Left cardiac atrium (tissue), 4 donors: ENCODE data around the gene OPN4. TPM values are rescaled to one million over a fixed set of nuclear protein-coding genes. Genes with fewer than 3 reads are reported as not detected.

Experiments used
- ATAC-seq, 2 donors: fragments of 200-7000 bp; cut with Tn5 transposase; one replicate each; pipeline ENCODE4 v1.9.1; 2020; ENCODE audit warnings: mild to moderate bottlenecking in 2 of 2, moderate library complexity in 2 of 2
- DNase-seq: peaks from one replicate; pipeline ENCODE4 v3.0.0-alpha.2; 2020
- intact Hi-C, 2 donors: fragments of 100-400 bp; cut with DNase I; formaldehyde crosslinking; loops; one replicate each; pipeline versions ENCODE4 v1.14.1 to v1.15.1; 2022 to 2023
- total RNA-seq, 2 donors: library from RNA; stranded (reverse); fragmentation: NEBNext Ultra II Directional; extraction: Animal tissue kit (Norgen Biotek cat#: 25700); gene quantifications; one replicate each; pipeline ENCODE4 v1.2.1, GENCODE V29; 2021
- donor health status: DM: no; HTN: yes; CAD: no.
- donor health status: DM: no; HTN: yes; CAD: no; lungs with severe emphysema.
- donor health status: DM: yes; HTN: yes; CAD: no.
- donor health status: Dilated cardiomyopathy.

Gene OPN4
- total RNA-seq, 2 donors from 2014 or later: 0.12 to 0.18 TPM

DNA sequence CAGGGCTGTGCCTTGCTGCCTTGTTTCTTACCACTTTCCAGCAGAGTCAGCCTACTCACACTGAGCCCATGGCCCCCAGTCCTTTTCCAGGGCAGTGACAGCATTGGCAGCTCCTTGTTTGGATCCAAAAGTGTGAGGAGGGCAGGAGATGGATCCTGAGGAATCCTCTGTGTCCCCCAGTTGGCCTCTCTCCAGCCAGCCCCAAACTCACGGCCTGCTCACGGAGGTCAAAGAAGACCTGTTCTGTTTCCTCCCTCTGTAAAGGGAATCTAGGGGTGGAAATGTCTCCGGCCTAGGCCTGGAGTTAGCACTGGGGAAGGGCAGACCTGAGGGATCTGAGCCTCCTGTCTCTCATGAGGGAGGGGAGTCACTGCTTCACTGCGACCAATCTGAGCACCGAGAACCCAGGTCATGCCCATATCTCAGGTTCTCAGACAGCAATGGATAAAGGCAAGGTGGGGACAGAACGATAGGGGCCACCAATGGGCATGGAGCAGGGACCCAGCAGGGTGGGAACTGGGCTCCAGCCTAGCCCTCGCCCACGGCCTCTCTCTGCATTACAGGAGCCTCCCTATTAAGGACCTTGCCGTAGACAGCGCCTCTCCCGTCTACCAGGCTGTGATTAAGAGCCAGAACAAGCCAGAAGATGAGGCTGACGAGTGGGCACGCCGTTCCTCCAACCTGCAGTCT, 37.1 kb downstream of the OPN4 start:
- ATAC-seq (peak; percentile 5 to 8), DNase-seq (no peak)

DNA sequence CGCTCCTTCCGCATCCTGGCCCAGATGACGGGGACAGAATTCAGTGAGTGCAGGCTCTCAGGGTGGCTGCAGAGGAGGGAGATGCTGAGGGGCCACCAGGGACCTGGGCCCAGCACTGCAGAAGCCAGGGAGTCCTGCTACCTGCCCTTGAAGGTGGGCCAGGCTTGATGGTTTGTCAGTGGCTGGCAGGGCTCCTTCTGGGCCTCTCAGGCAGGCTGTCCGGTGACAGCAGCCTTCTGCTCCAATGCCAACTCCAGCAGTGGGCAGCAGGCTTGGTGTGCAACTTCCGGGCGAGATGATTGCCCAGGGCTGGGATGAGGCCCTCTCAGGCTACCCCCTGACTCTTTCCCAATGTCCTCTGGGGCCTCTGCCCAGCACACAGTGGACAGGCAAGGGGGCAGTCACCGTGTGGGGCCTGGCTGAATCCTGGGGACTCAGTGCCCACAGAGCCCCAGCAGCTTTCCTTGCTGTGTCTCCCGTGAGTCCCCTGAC, 37.7 kb downstream of the OPN4 start:
- peak; percentile 3 to 11 for ATAC-seq
- intact Hi-C loops: no loop called here
- no peak for DNase-seq

More for the DNA sequence above, 37.1 kb downstream of the OPN4 start:
- intact Hi-C loops: no loop called here

DNA sequence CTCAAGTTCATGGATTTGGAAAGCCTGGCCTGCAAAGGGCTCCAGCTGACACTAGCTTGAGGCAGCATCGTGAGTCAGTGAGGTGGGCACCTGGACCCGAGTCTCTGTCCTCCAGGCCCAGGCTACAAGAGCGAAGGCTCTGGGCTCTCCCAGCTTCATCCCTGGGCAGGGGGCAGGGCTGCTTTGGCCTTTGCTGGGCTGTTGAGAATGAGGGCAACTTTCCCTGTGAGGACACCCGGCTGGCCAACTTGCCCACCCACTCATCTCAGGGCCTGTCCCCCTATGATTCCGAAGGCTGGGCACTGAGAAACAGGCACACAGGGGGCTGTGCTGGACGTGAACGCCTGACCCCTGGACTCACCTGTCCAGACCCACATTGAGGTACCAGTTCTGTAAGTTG, 38.3 kb downstream of the OPN4 start:
- no peak for ATAC-seq
- DNase-seq: no peak
- intact Hi-C loops: no loop called here

DNA sequence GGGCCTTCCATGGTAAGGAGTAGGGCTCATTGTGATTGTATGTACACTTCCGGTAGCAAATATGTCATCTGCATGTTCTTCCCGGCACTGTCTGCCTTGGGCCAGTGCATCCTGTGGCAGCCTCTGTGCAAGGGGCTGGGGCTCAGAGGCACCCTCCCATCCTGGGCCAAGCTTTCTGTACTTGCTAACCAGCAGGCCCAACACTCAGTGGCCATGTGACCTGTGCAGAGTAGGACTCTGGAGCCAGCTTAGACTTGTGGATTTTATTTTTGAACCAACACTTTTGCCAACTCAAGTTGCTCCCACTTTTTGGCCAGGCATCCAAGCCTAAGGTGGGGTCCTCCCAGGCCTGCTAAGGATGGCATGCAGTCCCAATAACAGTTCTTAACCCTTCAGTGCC, 38.9 kb downstream of the OPN4 start:
- intact Hi-C loops: no loop called here
- DNase-seq: no peak
- ATAC-seq: no peak

DNA sequence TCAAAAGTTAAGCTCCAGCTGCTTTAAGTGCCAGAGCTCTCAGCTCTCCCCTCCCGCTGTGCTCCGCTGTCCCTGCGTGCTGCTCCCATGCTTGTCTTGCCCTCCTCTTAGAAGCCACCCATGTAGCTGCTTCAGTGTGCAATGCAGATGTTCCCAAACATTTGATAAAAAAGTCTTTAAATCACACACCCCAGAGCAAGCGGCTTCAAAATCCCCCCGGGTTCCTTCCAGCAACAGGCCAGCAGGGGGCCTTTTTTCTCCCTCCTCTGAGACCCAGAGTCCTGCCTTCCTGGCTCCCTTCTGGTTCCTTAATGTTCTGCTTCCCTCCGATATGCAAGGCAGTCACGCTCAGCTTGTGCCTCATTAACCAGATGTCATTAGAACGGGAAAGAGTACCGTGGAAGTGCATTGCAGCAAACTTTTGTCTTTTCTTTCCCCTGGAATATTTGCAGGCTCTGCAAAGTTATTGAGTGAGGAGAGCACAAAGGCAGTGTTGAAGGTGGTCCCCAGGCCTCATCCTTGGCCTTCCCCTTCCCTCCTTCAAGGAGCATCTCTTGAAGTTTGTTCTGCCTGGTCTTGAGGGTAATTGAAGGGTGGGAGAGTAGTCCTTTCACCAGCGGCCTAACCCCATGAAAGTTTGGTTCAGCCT, 39.5 kb downstream of the OPN4 start:
- ATAC-seq (no peak), DNase-seq (peak; percentile 60)
- intact Hi-C loops: no loop called here

DNA sequence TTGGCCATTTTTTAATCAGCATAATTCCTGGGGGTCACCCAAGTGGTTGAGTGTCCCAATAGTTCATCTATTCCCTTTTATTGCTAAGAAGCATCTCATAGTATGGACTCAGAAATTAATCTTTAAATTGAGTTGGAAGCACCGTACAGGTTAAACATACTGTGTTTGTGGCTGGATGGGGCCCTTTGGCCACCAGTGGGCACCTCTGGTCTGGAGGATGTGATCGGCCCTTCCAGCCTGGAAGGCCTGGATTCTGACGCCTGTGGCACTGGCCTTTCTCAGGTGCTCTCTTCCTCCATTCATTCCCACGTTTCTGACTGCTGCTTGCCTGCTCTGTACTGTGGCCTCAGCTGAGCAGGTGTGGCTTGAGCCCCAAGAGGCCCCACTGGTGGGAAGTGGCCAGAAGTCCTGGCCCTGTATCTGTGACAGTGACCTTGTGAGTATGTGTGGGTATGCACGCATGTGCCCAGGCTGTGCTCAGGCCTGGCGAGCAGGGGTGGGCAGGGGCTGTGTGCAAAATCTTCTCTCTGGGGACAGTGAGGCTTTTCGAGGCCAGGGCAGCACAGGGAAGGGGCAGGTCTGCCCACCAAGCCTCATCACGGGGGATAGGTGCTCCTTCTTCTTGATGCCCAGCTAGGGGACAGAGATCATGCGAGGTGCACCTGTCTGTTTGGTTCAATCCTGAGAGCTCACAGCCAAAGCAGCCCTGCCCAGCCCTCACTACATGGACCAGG, 44.0 kb downstream of the OPN4 start:
- intact Hi-C loops: no loop called here
- ATAC-seq: no peak
- DNase-seq: no peak

DNA sequence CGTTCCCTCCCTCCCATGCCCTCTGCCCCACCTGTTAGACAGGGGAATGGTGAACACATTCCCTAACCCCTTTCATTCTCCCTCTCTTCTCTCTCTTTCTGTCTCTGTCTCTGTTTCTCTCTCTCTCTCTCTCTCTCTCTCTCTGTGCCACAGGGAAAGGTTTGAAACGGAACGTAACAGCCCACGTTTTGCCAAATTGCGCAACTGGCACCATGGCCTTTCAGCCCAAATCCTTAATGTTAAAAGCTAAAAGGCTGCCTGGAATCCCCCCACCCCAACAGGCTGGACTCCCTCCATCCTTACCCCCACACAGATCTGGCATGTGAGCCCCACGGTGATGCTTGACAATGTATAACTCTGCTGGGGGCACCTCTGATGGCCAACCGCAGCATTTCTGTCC, 44.8 kb downstream of the OPN4 start:
- ATAC-seq: no peak
- DNase-seq: no peak
- intact Hi-C loops: no loop called here

DNA sequence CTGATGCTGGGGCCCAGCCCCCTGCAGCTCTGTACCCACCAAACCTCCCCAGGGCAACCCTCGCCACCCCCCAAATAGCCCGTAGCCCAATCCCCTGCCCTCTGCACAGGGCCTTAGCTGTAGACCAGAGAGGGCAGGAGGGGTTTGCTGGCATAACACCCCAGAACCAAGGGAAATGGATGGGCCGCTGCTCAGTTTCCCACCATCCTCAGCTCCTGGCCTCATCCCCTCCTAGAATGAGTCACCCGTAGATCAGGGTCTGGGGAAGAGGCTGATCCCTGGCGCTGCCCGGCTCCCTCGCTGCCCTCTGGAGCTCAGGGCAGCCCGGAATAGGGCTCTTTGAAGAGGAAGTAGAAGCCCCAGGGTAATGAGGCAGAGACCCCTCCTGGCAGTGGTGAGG, 45.2 kb downstream of the OPN4 start:
- no peak for DNase-seq
- intact Hi-C loops: no loop called here
- peak in 1 of 2 donors; percentile 2 for ATAC-seq

DNA sequence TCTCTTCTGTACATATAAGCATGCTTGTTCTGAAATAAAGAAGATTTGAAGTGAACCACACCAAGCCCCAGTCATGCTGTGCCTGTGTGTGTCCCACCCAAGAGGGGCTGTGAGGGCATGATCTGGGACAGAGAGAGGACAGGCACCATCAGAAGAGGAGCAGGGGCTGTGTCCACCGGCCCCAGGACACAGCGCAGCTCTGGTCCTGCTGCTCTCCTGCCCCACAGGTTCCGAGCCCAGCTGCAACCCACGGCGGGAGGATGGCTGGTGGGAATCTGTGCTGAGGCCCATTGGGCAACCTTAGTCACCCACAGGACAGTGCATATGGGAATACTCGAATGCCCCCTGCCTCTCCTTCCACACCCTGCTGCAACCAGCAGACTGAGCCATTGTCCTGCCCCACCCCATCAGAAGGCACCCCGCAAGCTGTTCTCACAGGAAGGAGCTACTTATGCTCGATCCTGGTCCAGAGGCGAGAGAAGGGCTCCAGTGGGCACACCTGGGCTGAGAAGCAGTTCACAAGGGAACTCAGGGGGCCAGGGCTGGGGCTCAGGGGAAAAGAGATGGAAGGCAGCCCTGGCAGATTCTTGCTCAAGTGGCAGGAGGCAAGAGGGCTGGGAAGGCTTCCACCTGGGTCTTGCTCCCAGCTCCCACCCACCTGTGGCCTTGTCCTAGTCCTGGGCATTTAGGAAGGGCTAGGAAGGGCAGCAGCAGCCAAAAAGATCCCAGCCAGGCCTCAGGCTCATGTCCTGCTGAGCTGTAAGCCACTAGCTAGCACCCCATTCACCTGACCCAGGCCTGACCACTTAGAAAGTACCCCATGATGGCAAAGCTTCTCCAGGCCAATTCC, 45.9 kb downstream of the OPN4 start:
- peak; percentile 10 for DNase-seq
- ATAC-seq: no peak
- intact Hi-C loops: no loop called here

DNA sequence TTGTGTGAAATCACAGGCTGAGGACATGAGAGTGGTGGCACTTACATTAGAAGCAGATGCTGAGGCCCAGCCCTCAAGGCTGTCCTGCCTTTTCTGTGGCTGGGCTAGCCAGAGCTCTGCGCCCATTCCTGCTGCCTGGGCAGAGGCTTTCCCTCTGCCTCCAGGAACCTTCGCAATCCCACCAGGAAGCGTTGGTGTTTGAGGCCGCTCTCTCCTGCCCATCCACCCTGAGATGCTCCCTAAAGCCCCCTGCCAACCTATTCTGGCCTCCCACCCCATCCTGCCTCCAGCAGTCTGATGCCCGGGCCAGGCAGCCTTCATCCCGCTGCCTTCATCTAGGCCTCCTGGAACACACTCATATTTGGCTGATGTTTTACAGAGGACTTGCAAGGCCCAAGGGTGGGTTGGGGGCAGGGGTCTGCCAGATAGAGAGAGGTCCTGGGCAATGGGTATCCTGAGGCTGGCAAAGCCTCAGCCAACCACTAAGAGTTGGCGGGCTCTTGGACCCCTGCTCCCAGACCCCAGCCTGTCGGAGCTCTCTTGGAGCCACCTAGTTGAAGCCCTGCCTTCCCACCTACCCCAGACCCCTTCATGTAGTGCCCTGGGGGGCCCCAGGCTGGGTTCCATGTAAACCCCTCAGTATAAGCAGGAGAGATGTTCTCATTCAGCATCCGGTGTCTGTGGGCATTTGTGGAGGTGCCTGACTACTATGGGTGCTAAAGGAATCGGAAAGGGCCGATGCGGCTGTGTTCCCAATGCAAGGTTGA, 46.7 kb downstream of the OPN4 start:
- ATAC-seq (no peak), DNase-seq (peak; percentile 20)
- intact Hi-C loops: no loop called here

DNA sequence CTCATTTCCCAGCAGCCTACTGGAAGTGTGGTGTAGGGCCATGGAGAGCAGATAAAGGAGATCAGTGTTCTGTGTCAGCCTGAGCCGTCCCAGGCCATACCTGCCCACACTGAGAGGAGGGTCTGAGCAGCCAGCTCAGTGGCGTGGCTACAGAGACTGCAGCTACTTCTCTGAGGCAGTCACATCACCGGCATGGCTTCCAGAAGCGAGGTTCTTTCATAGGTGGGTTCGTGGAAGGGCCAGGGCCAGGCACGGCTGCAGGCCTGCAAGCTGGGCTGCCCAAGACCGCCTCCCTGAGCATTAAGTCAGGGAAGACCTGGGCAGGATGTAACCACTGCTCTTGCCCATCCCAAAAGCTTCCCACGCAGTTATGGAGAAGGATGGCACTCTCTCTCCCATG, 48.8 kb downstream of the OPN4 start:
- no peak for ATAC-seq
- DNase-seq: peak; percentile 12
- intact Hi-C loops: no loop called here

DNA sequence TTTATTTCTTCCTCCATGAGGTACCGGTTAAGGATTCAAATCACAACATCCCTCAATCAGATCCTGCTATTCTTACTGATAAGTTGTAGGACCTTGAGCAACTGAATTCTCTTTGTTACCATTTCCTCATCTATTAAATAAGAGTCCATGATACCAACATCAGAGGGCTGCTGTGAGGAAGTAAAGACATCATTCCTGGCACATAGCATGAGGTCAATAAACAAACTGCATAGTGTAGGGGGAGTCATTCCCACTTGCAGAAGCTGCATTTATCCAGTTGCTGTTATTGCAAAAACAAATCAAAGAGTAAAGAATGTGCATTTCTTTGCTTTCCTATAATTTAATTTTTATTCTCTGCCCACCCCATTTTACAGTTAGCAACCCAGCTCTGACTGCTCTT, 50.8 kb downstream of the OPN4 start:
- DNase-seq: no peak
- no peak for ATAC-seq
- intact Hi-C loops: no loop called here

DNA sequence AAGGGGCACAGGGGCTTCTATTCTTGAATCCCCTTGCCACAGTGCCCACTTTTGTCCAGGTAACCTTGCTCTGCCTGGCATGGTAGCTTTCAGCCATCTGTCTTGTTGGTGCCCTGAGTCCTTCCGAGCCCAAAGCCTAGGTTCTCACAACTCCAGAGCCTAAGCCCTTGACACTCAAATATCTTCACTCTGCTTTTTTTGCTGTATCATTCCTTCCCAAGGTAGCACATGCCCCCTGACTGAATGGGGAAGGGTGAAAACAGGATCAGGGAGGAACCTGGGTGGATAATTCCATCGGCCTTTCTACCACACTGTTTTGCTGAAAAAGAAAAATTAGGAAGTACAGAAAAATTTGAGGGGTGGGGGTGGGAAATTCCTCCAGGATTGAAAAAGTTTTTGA, 51.6 kb downstream of the OPN4 start:
- DNase-seq: no peak
- intact Hi-C loops: no loop called here
- no peak for ATAC-seq

DNA sequence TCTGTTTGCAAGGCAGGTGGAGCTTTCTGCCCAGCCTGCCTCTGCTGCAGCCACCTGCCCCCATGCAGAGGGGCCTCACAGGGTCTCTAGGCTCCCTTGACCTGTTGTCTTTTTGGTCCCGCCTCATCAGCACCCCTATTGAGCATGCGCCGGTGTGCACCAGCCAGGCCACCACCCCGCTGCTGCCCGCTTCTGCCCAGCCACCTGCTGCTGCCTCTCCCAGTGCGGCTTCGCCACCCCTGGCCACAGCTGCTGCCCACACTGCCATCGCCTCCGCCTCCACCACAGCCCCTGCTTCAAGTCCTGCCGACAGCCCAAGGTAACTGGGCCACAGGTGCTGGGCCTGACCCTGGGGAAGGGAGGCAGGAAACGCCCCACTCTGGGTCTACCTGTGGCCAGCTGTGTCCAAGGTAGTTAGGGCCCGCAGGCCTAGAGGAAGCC, 52.1 kb downstream of the OPN4 start:
- no peak for ATAC-seq
- intact Hi-C loops: no loop called here
- no peak for DNase-seq

DNA sequence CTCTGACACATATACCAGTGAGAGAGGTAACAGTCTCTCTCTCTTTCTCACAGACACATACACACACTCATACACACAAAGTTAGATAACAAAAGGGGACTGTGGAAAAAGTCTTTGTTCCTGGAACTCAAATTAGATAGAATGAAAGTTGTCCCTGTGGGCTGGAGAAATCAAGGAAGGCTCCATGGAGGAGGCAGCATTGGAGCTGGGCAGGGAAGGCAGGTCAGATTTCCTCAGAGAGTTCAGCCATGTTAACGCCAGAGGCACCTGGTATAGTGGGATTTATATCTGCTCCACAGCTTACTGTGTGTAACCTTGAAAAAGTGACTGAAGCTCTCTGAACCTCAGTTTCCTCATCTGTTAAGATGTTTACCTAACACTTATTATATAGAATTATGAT, 52.6 kb downstream of the OPN4 start:
- intact Hi-C loops: no loop called here
- DNase-seq: no peak
- no peak for ATAC-seq

DNA sequence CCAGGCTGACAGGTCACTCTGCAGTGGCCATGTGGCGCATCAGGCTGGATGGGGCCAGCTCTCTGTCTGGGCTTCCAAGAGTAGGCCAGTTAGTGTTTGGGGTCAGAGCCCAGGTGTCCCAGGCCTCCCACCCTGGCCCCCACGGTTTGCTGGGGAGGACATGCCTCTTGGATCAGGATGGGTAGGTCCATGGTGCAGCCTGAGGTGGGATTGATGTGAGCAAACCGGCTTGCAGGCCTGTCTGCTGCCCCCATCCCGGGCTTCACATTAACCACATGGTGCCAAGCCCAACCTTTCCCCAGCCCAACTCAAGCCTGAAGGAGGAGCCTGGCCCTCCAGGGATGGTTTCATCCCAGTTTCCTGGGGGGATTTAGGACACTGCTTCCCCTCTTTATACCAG, 53.2 kb downstream of the OPN4 start:
- ATAC-seq: no peak
- intact Hi-C loops: no loop called here
- no peak for DNase-seq

DNA sequence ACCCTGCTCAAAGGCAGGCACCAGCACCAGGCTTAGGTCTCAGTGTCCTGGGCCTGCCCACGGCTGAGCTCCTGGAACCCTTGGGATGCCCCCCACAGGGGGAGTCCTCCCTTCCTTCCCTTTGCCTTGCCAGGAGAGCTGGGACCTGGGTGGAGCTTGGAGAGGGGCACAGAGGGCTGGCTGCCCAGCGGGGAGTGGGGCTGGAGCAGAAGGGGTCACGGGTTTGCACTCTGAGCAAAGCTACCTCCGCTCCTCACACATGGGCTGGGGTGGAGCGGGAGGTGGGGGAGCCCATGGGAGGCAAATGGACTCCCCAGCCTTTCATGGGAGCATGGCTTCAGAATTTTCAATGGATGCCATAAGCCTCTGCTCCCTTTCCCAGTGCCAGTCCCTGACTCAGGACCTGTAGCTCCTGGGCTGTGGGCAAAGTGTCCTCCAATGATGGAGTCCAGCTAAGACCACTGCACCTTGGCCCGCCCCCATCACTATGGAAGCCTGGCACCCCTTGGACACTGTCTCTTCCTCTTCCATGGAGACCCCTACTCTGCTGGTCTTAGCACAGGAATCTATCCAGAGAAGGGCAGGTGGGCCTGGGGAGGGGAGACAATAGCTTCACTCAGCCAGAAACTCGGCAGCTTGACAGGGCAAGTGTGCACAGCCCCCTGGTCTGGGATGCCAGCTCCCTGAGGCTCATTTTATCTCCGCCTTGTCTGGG, 53.9 kb downstream of the OPN4 start:
- intact Hi-C loops: no loop called here
- ATAC-seq: no peak
- no peak for DNase-seq

DNA sequence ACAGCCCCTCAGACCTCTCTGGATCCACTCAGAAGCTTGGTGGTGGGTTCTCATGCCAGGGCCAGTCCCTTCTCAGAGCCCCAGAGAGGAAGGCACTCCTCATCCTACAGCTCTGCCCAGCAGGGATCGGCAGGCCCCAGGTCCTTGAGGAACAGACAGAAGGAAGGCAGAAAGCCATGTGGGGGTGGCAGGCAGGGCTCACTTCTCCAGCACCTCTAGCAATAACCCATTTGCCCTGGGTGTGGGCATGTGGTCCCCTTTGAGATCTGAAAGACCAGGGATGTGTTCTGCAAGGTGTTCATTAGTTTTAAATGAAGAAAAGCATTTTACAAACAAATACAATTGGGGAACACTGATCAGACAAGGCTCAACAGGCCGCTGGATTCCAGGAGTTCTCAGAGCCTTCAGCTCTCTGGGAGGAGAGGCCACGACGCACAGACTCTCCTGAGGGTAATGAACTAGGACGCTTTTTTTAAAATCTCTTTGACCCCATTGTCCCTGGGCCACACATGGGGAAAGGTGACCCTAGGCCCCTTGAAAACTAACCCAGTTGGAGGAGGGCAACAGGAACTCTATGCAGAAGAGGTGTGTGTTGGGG, 54.5 kb downstream of the OPN4 start:
- no peak for ATAC-seq
- no peak for DNase-seq
- intact Hi-C loops: no loop called here
